ENCODE data around the gene TRIP10. TPM values are rescaled to one million over a fixed set of nuclear protein-coding genes. Genes with fewer than 3 reads are reported as not detected.

TRIP10 gene
- total and polyA plus RNA-seq, 2 of the 13 experiments (the other 11 are each of a cell fraction or from before 2014, with no cell fraction given) = 32.5 to 33.2 TPM

- TF ChIP-seq USF2 (IDR thresholded peaks at IDR 0.05; ENCODE audit: low read depth, low read length) (no peak), USF2 (CRISPR knock-in tag; IDR thresholded peaks at IDR 0.05; ENCODE audit: borderline replicate concordance) (0 out of 2 replicates have a peak, but pooled peaks have one; percentile 27), HOXD1 (CRISPR knock-in tag; IDR thresholded peaks at IDR 0.05) (no peak), FOXK2 (IDR thresholded peaks at IDR 0.05) (no peak), SNAPC2 (CRISPR knock-in tag; IDR thresholded peaks at IDR 0.05) (no peak), ZBTB39 (CRISPR knock-in tag; IDR thresholded peaks at IDR 0.05) (no peak)
Observed at GRCh38 chr19:6729573-6730152, 9.8 kb upstream of the TRIP10 start (continued).

DNA sequence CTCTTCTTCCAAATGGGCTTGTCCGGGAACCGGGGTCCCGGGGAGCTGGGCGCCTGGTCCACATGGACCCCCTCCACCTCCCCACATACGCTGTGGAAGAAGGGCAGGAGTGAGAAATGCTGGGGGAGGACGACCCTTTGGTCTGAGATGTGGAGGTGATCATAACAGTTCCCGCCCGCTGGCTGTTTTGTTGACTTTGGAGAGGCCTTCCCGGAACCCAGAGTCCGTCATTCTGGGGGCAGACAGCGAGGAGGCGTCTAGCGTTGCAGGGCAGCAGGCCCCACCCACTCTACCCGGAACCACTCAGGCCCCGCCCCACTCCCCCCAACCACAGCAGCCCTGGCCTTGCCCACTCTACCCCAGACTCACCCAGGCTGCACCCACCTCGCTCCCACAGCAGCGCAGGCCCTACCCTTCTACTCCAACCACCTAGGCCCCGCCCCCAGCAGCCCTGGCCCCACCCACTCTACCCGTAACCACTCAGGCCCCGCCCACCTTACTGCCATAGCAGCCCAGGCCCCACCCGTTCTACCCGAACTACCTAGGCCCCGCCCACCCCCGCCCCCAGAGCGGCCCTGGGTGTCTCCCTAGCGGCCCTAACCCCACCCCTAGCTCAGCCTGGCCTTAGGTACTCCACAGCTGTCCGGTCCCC, 9.2 kb upstream of the TRIP10 start:
- intact Hi-C loops (cut with micrococcal nuclease; ENCODE audit: unreplicated experiment) (loop anchor here (1.0 to 10.0 kb wide), 2 partner anchors 10 to 1145 kb away; partner anchors contain the start of genes C3 and PRR36), in situ Hi-C loops (cut with HindIII; ENCODE audit: extremely low pct_ligation_motif_present, low pct_unique_long_range_greater_than_20kb) (no loop called here)
- Histone ChIP-seq H3K9me3 (ENCODE audit: low read length) (no peaks in the 10 kb centered on the region), H3K4me3 (replicated peaks in 1 of 3; ENCODE audit: insufficient read depth in 1 of 3, low read depth in 2 of 3, low read length in 3 of 3) (peak overlapping the region; percentile 48 to 70 (median 63); a peak in 5 of 6 replicates), H3K27me3 (ENCODE audit: control insufficient read depth in 1 of 2, insufficient read depth in 2 of 2, low read length in 2 of 2) (no peaks in the 10 kb centered on the region), H3K9ac (ENCODE audit: insufficient read depth, low read depth, low read length) (peak overlapping the region; percentile 86), H4K20me1 (ENCODE audit: insufficient read depth, low read length) (no peaks in the 10 kb centered on the region), H2AFZ (ENCODE audit: low read length) (no peak overlapping the region), H3K4me2 (ENCODE audit: low read depth, low read length) (peak overlapping the region; percentile 99), H3K36me3 (replicated peaks in 1 of 2; ENCODE audit: control insufficient read depth in 1 of 2, insufficient read depth in 2 of 2, low read length in 2 of 2) (peaks cover 0 to 2% of the 10 kb centered on the region in 2 experiments; a peak in 2 of 5 replicates), H3K27ac (ENCODE audit: extremely low read length, insufficient read depth, low read length) (peak overlapping the region; percentile 99), H3K4me1 (ENCODE audit: insufficient read depth, low read length) (peaks cover 71% of the 10 kb centered on the region), H3K79me2 (ENCODE audit: insufficient read depth, low read length) (peaks cover 2% of the 10 kb centered on the region)
- no TSS peak for BruUV-seq (replicated peaks)
- 2% methylated on average over 15 of the region's 27 CpGs for WGBS (ENCODE audit: low lambda C conversion rate)
- ATAC-seq = peak; percentile 85
- POLR2A ChIA-PET = interaction anchor here (0.6 to 3.8 kb wide), 11 partner anchors 8 to 219 kb away, joined by 3 to 187 read pairs (median 5); partner anchors contain the start of genes C3 and GPR108
- DNase-seq (ENCODE audit: low spot score) = peak; percentile 96
- CTCF ChIA-PET (ENCODE audit: low intra/inter-chr PET ratio, low total read pairs) = no interaction called here
- FAIRE-seq = peak; percentile 92
- TF ChIP-seq GATAD2A (CRISPR knock-in tag; IDR thresholded peaks at IDR 0.05) (peak; percentile 88), ZFYVE20 (CRISPR knock-in tag; IDR thresholded peaks at IDR 0.05; ENCODE audit: borderline replicate concordance, low read depth) (no peak), NFKBIZ (CRISPR knock-in tag; IDR thresholded peaks at IDR 0.05) (peak; percentile 91), FLYWCH1 (CRISPR knock-in tag; IDR thresholded peaks at IDR 0.05) (no peak), IRF2 (CRISPR knock-in tag; IDR thresholded peaks at IDR 0.05) (peak; percentile 80; the same call in 1 of the 2 replicates), ZNF34 (CRISPR knock-in tag; IDR thresholded peaks at IDR 0.05; ENCODE audit: borderline replicate concordance) (no peak), ZFP91 (CRISPR knock-in tag; IDR thresholded peaks at IDR 0.05; ENCODE audit: borderline replicate concordance) (peak; percentile 54; the same call in 1 of the 2 replicates), SP5 (CRISPR knock-in tag; IDR thresholded peaks at IDR 0.05; ENCODE audit: borderline replicate concordance, low read depth) (peak; percentile 82; the same call in 1 of the 2 replicates), FOXA1 (IDR thresholded peaks at IDR 0.05) (no peak), FOXA1 (CRISPR knock-in tag; IDR thresholded peaks at IDR 0.05) (peak; percentile 83)
- TF ChIP-seq, protein P1, sequence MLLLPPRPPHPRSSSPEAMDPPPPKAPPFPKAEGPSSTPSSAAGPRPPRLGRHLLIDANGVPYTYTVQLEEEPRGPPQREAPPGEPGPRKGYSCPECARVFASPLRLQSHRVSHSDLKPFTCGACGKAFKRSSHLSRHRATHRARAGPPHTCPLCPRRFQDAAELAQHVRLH (CRISPR knock-in tag; IDR thresholded peaks at IDR 0.05; ENCODE audit: borderline replicate concordance, low read depth) = peak; percentile 72; the same call in 1 of the 2 replicates

Measured in HepG2 (cell line).